Measurements from ENCODE around the gene PUS1. TPM values are rescaled to one million over a fixed set of nuclear protein-coding genes. Genes with fewer than 3 reads are reported as not detected.

The PUS1 gene
- total and polyA plus RNA-seq, 2 of the 8 experiments (the other 6 are each of a cell fraction or from before 2014, with no cell fraction given), result 48.1 to 81.2 TPM

DNA sequence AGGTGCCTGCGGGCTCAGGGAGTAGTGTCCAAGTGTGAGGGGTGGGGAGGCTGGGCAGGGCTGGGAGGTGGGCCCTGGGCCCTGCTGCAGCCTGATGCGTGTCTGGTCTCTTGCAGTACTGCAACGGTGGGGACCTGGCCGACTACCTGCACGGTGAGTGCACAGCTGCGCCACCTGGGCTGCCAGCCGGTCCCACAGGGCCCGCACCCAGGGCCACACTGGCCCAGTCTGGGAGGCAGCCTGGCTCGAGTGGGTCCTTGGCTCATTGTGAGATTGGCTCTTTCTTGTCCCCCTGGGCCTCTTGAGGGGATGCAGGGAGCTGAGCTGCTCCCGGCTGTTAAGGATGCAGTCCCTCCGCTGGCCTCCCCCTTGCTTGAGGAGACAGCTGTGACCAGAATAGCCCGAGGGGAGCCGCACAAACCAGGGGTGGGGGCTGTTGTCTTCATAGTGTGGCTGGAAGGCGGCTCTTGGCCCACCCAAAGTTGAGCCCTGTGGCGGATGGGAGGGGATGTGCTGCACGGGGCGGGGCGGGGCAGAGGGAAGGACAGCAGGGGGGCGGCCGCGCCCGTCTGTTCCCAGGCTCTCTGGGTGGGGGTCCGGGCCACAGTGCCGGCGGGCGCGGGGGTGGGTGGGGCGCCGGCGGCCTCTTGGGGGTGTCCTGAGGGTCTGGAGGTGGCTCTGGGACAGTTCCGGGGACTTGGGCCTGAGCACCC, 21.5 kb upstream of the PUS1 start:
- H3K9ac ChIP-seq (replicated peaks in 1 of 4; ENCODE audit: extremely low read depth in 1 of 4, low read depth in 3 of 4, low read length in 3 of 4), result no peak overlapping the region
- no peak for FAIRE-seq
- DNase-seq (ENCODE audit: low read depth in 1 of 2, low spot score in 2 of 2), result no peak
- H4K20me1 ChIP-seq (replicated peaks in 1 of 2; ENCODE audit: control insufficient read depth in 1 of 2, insufficient read depth in 2 of 2, low read length in 2 of 2), result peaks cover 14 to 16% of the 10 kb centered on the region in 2 experiments
- ChIA-PET POLR2A (ENCODE audit: partially characterized antibody) (interaction anchor here (0.9 to 6.5 kb wide), 4 partner anchors 11 to 52 kb away, joined by 3 to 27 read pairs (median 4); no protein-coding TSS in a partner anchor), CTCF (ENCODE audit: partially characterized antibody) (no interaction called here)
- no peaks in the 10 kb centered on the region for H3K23me2 ChIP-seq (ENCODE audit: low read depth, low read length)
- no peak overlapping the region for H3K4me3 ChIP-seq (ENCODE audit: extremely low read depth in 1 of 4, insufficient read depth in 2 of 4, low read depth in 3 of 4, low read length in 4 of 4)
- no peak overlapping the region for H3K18ac ChIP-seq (ENCODE audit: extremely low read depth, low read length)
- no peak for TF ChIP-seq KDM1A (IDR thresholded peaks at IDR 0.05; ENCODE audit: borderline replicate concordance, low read length)
- no peak overlapping the region for H4K5ac ChIP-seq (ENCODE audit: insufficient read length, low read depth, low read length)
- no peak overlapping the region for H2BK20ac ChIP-seq (ENCODE audit: low read length)
- no peak overlapping the region for H2AFZ ChIP-seq (ENCODE audit: low read length)
- H3K4me1 ChIP-seq (replicated peaks in 1 of 4; ENCODE audit: control insufficient read depth in 3 of 4, insufficient read depth in 4 of 4, low read length in 3 of 4), result no peaks in the 10 kb centered on the region
- no peak overlapping the region for H4K91ac ChIP-seq (replicated peaks; ENCODE audit: insufficient read length, low read length)
- H3K79me2 ChIP-seq (ENCODE audit: control insufficient read depth in 1 of 2, insufficient read depth in 2 of 2, low read length in 2 of 2), result peaks cover 0 to 12% of the 10 kb centered on the region in 2 experiments; a peak in 1 of 4 replicates
- H3K36me3 ChIP-seq (ENCODE audit: control insufficient read depth in 2 of 4, insufficient read depth in 4 of 4, low read length in 3 of 4), result peaks cover 4 to 43% (median 19%) of the 10 kb centered on the region in 4 experiments; a peak in 6 of 8 replicates
- H2BK120ac ChIP-seq (replicated peaks; ENCODE audit: low read depth, low read length), result no peak overlapping the region
- H3K9me3 ChIP-seq (ENCODE audit: insufficient read depth in 2 of 2, low read depth in 1 of 2, low read length in 1 of 2), result no peaks in the 10 kb centered on the region
- no peak overlapping the region for H2BK15ac ChIP-seq (ENCODE audit: low read length)
- no peak overlapping the region for H3K23ac ChIP-seq (ENCODE audit: insufficient read length)
- no peak overlapping the region for H2AK5ac ChIP-seq (ENCODE audit: low read depth, low read length)
- no peak overlapping the region for H3K27ac ChIP-seq (ENCODE audit: low read depth, low read length)
- H3K4ac ChIP-seq (replicated peaks; ENCODE audit: insufficient read length, low read depth, low read length), result no peak overlapping the region
- H3K27me3 ChIP-seq (replicated peaks in 1 of 4; ENCODE audit: control insufficient read depth in 3 of 4, extremely low read depth in 1 of 4, insufficient read depth in 3 of 4, low read length in 3 of 4), result no peaks in the 10 kb centered on the region
- no peak overlapping the region for H3K56ac ChIP-seq (replicated peaks; ENCODE audit: insufficient read length, low read depth, low read length)
- peaks cover 7% of the 10 kb centered on the region; the same call in 1 of the 2 replicates for H3K79me1 ChIP-seq (ENCODE audit: low read depth, low read length)
- 96% methylated on average over 13 of the region's 31 CpGs; no CpG with 5 or more reads in 1 of the 2 experiments for whole genome bisulfite sequencing, 2 experiments (ENCODE audit: extremely low coverage in 1 of 2, insufficient coverage in 1 of 2, insufficient read length in 1 of 2, insufficient replicate concordance in 2 of 2, low coverage in 1 of 2, low lambda C conversion rate in 2 of 2, missing lambda C conversion rate in 1 of 2)
- no peak overlapping the region for H2BK12ac ChIP-seq (ENCODE audit: low read depth, low read length)
- peak overlapping the region; percentile 5; the same call in 1 of the 2 replicates for H4K8ac ChIP-seq (ENCODE audit: extremely low read depth, insufficient read depth, low read length)
- H2BK5ac ChIP-seq (ENCODE audit: low read depth, low read length), result no peak overlapping the region
- no peak overlapping the region for H3K14ac ChIP-seq (ENCODE audit: insufficient read length)
- no peak overlapping the region for H3K4me2 ChIP-seq (ENCODE audit: insufficient read depth in 1 of 2, low read depth in 2 of 2, low read length in 2 of 2)
